ENCODE data around the gene PTH1R.

PTH1R gene

GRCh38 chr3:46930166-46930944 is 52.8 kb downstream of the PTH1R start:
- DNase-seq (ENCODE audit: low spot score), result no peak

GRCh38 chr3:46930945-46931403 is 53.5 kb downstream of the PTH1R start:
- no peak for DNase-seq (ENCODE audit: low spot score)

- no peak for DNase-seq (ENCODE audit: low spot score)
Observed at GRCh38 chr3:46931631-46932331, 54.3 kb downstream of the PTH1R start.

GRCh38 chr3:46932455-46933225 is 55.1 kb downstream of the PTH1R start:
- no peak for DNase-seq (ENCODE audit: low spot score)

- DNase-seq (ENCODE audit: low spot score), result no peak
Observed at GRCh38 chr3:46933261-46933660, 55.7 kb downstream of the PTH1R start.

- DNase-seq (ENCODE audit: low spot score), result no peak
Observed at GRCh38 chr3:46934072-46934471, 56.6 kb downstream of the PTH1R start.

GRCh38 chr3:46934498-46935167 is 57.1 kb downstream of the PTH1R start:
- DNase-seq (ENCODE audit: low spot score), result no peak

- peak; percentile 81 for DNase-seq (ENCODE audit: low spot score)
Observed at GRCh38 chr3:46935168-46935858, 57.8 kb downstream of the PTH1R start.

GRCh38 chr3:46935989-46936558 is 58.6 kb downstream of the PTH1R start:
- no peak for DNase-seq (ENCODE audit: low spot score)

GRCh38 chr3:46936733-46937250 is 59.3 kb downstream of the PTH1R start:
- no peak for DNase-seq (ENCODE audit: low spot score)

- DNase-seq (ENCODE audit: low spot score), result no peak
Observed at GRCh38 chr3:46938118-46938517, 60.6 kb downstream of the PTH1R start.

GRCh38 chr3:46939578-46940445 is 62.3 kb downstream of the PTH1R start:
- no peak for DNase-seq (ENCODE audit: low spot score)

GRCh38 chr3:46942076-46942475 is 64.6 kb downstream of the PTH1R start:
- no peak for DNase-seq (ENCODE audit: low spot score)

- DNase-seq (ENCODE audit: low spot score), result no peak
Observed at GRCh38 chr3:46942481-46943236, 65.1 kb downstream of the PTH1R start.

GRCh38 chr3:46943237-46944187 is 66.0 kb downstream of the PTH1R start:
- no peak for DNase-seq (ENCODE audit: low spot score)

- no peak for DNase-seq (ENCODE audit: low spot score)
Observed at GRCh38 chr3:46944191-46944590, 66.7 kb downstream of the PTH1R start.

GRCh38 chr3:46946416-46946815 is 68.9 kb downstream of the PTH1R start:
- no peak for DNase-seq (ENCODE audit: low spot score)
